Stomach (tissue), 4 donors: ENCODE data around the gene COPS4.

Source experiments
- POLR2AphosphoS5 ChIP-seq, 3 donors: sonication (generic); formaldehyde crosslinking; IDR thresholded peaks; one replicate each; pipeline ENCODE4 v1.6.1; 2016; ENCODE audit warnings: antibody characterized with exemption in 3 of 3
- TF ChIP-seq, protein P1 (sequence below), 7 experiments: fragments of 450-650 bp in 4 of 7; fragments of 200-600 bp in 3 of 7; sonication (generic) in 3 of 7; IDR thresholded peaks; one replicate each; pipeline ENCODE4 v1.5.1; 2016 to 2019; ENCODE audit warnings: antibody characterized with exemption in 7 of 7, control low read depth in 2 of 7, mild to moderate bottlenecking in 1 of 7

DNA sequence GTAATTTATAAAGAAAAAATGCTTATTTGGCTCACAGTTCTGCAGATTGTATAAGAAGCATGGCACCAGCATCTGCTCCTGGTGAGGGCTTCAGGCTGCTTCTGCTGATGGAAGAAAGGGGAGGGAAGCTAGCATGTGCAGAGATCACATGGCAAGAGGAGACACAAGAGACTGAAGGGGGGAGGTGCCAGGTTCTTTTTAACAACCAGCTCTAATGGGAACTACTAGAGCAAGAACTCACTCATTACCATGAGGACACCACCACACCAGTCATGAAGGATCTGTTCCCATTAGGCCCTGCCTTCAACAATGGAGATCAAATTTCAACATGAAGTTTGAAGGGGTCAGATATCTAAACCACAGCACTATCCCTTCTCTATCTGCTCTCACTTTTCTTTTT lies 9.4 kb upstream of the COPS4 start:
- TF ChIP-seq, protein P1, sequence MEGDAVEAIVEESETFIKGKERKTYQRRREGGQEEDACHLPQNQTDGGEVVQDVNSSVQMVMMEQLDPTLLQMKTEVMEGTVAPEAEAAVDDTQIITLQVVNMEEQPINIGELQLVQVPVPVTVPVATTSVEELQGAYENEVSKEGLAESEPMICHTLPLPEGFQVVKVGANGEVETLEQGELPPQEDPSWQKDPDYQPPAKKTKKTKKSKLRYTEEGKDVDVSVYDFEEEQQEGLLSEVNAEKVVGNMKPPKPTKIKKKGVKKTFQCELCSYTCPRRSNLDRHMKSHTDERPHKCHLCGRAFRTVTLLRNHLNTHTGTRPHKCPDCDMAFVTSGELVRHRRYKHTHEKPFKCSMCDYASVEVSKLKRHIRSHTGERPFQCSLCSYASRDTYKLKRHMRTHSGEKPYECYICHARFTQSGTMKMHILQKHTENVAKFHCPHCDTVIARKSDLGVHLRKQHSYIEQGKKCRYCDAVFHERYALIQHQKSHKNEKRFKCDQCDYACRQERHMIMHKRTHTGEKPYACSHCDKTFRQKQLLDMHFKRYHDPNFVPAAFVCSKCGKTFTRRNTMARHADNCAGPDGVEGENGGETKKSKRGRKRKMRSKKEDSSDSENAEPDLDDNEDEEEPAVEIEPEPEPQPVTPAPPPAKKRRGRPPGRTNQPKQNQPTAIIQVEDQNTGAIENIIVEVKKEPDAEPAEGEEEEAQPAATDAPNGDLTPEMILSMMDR (IDR thresholded peaks at IDR 0.05), result no peak
- no peak for TF ChIP-seq POLR2AphosphoS5 (IDR thresholded peaks at IDR 0.05)
